GM10248 (cell line): ENCODE measurements around the gene DGKK.

Experiments used
- CTCF ChIA-PET: fragments of 300-600 bp; sonication (Branson Sonifier 250); formaldehyde crosslinking; extraction: SDS; loops from one replicate; lab custom pipeline; 2021; ENCODE audit warnings: antibody characterized with exemption; lab: Yijun Ruan, JAX
- POLR2A ChIA-PET: fragments of 350-650 bp; sonication (Branson Sonifier 250); formaldehyde crosslinking; extraction: SDS; loops from one replicate; lab custom pipeline; 2020; ENCODE audit warnings: antibody characterized with exemption; lab: Yijun Ruan, JAX
- DNase-seq: peaks from one replicate; pipeline ENCODE4 v3.0.0; 2012; ENCODE audit errors: extremely low spot score
- TF ChIP-seq, protein P1 (sequence below): IDR thresholded peaks from 2 replicates; pipeline ENCODE4 v1.5.1; 2012; ENCODE audit warnings: mild to moderate bottlenecking, low read depth; ENCODE audit errors: extremely low read depth, missing control alignments, control extremely low read depth

DGKK gene

DNA sequence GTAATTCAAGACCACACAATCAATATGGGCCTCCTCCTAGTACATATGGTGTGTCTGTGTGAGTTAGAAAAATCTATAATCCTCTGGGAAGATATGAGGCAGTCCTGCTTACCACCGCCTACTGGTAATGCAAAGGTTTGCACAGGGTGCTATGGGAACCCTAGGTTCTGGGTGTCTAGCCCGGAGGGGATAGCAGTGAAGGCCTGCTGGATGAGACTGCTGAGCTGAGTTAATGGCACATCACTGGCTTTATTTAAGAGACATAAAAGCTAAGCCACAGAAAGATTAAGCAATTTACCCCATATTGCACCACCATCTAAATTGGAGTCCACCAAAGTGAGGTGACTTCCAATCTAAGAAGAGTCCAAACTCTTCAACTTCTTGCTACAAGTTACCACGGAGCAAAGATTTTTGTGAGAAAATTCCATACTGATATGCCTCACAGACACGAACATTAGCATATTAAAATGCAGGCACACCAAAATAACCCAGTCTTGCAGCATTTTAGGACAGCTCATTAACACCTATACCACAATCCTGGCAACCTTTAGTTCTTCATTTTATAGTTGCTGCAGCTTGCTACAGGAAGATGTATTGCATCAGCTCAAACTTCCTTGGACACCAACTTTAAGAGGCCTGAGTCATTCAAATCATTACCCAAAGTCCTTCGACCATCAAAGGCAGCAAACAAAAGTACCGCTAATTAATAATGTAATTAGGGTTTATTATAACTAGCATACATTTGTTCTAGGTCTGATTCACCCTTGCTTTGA lies 13.7 kb downstream of the DGKK start:
- POLR2A ChIA-PET = no interaction called here
- no peak for DNase-seq
- CTCF ChIA-PET = interaction anchor here (2.9 kb wide), 1 partner anchor 9 kb away, joined by 11 read pairs; no protein-coding TSS in a partner anchor
- TF ChIP-seq, protein P1, sequence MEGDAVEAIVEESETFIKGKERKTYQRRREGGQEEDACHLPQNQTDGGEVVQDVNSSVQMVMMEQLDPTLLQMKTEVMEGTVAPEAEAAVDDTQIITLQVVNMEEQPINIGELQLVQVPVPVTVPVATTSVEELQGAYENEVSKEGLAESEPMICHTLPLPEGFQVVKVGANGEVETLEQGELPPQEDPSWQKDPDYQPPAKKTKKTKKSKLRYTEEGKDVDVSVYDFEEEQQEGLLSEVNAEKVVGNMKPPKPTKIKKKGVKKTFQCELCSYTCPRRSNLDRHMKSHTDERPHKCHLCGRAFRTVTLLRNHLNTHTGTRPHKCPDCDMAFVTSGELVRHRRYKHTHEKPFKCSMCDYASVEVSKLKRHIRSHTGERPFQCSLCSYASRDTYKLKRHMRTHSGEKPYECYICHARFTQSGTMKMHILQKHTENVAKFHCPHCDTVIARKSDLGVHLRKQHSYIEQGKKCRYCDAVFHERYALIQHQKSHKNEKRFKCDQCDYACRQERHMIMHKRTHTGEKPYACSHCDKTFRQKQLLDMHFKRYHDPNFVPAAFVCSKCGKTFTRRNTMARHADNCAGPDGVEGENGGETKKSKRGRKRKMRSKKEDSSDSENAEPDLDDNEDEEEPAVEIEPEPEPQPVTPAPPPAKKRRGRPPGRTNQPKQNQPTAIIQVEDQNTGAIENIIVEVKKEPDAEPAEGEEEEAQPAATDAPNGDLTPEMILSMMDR = no peak

DNA sequence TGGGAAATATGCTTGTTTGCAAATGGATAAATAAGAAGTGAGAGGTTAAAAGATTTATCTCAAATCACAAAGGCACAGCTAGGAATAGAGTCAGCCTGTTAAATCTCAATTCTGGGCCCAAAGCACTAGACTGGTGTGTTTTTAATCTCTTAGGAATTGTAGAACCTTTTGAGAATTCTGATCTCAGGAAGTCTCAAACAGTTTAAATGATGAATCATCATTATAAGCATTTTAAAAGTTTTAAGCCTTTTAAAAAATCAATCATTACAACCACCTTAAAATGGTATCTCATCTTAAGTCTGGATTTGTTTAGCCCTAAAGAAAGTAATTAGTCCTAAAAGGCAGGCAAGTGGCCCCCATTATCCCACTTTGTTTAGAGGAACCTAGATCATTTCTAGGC lies 17.8 kb downstream of the DGKK start:
- ChIA-PET POLR2A (no interaction called here), CTCF (no interaction called here)
- DNase-seq = no peak
- TF ChIP-seq, protein P1 = no peak

DNA sequence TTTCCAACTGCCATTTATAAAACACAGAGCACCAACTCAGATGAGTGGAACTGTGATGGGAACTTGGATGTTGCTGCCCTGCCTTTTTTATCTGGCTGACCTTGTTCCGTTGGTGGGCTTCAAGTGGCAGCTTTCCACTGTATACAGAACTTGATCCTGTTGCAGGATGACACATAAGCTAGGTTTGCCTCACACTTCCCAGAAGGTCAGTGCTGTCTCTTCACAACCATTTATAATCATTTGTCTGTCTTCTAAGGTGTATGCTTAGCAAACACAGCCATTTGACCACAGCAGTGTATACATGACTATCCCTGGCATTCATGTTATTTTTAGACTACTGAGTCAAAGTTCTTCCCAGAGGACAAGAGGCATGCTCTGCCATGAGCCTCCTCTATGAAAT lies 20.3 kb downstream of the DGKK start:
- ChIA-PET POLR2A (no interaction called here), CTCF (interaction anchor here (1.0 kb wide), 1 partner anchor 527 kb away, joined by 3 read pairs; no protein-coding TSS in a partner anchor)
- TF ChIP-seq, protein P1 = no peak
- DNase-seq = no peak

DNA sequence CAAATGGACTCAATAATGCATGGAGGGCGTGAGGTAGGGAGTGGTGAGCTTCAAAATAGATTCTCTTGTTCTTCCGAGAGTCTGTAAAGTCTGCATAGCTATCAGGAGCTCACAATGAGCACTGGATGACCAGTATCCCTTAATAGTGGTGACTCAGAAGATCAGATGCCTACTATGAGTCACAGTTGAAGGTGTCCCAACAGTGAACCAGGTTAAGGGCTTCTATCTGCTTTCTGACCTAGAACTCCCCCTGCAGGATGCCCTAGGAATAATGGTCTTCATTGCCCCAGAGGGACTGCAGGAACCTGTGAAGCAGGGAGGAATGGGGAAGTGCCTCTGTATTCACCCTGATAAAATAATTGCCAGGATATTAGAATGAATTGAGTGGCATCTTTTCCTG lies 22.1 kb downstream of the DGKK start:
- TF ChIP-seq, protein P1 = no peak
- ChIA-PET CTCF (interaction anchor here (1.5 to 3.5 kb wide), 2 partner anchors 9 to 18 kb away, joined by 4 to 11 read pairs; no protein-coding TSS in a partner anchor), POLR2A (no interaction called here)
- DNase-seq = no peak

DNA sequence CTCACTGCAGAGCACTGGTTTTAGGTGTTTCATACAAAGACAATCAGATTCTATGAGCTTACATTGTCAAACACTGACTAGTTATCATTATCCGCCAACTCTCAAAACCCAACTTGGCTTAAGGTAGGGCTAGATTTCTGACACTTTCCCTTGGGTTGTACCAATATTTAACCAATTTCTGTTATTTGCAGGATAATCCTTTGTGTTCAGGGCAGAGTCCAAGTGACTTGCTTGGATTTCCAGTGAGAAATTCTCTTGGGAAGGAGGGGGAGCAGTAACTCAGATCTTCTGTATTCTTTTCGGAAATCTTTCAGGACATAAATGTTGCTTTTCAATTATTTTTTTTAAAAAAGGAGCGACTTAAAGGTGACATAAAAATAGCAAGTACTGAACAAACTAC lies 23.1 kb downstream of the DGKK start:
- ChIA-PET POLR2A (no interaction called here), CTCF (interaction anchor here (0.6 to 3.5 kb wide), 3 partner anchors 10 to 532 kb away, joined by 3 to 11 read pairs (median 4); no protein-coding TSS in a partner anchor)
- TF ChIP-seq, protein P1 = no peak
- DNase-seq = no peak

DNA sequence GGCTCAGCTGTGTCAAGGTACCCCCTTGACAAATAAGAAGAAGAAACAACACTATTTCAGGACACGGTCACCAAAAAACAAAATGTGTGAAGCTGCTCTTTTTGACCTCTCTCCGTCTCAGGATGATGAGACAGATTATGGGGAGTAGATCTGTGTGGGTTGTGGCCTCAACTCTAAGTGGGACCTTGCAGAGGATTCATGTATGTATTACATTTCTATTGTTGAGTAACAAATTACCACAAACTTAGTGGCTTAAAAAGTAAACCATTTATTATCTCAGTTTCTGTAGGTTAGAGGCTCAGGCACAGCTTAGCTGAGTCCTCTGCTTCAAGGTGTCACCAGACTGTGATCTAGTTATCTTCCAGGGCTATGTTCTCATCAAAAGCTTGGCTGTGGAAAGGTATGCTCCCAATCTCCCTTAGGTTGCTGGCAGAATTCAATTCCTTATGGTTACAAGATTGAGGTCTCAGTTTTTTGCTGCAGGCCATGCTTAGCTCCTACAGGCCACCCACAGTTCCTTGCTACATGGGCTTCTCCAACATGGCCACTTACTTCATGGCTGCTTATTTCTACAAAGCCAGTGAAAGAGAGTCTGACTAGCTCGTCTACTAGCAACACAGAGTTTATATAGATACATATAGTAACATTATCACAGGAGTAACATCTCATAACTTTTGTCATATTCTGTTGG lies 28.1 kb downstream of the DGKK start:
- TF ChIP-seq, protein P1 = no peak
- POLR2A ChIA-PET = no interaction called here
- CTCF ChIA-PET = no interaction called here
- no peak for DNase-seq
